Right renal cortex interstitium (tissue), 3 donors: Measurements from ENCODE around the gene FBXO44. TPM values are rescaled to one million over a fixed set of nuclear protein-coding genes. Genes with fewer than 3 reads are reported as not detected.
A peak's percentile ranks its signal among the peaks of the same experiment; 100 is the strongest.

ENCODE experiments used
- DNase-seq, 3 donors: peaks; one replicate each; pipeline ENCODE4 v3.0.0-alpha.2; 2013; ENCODE audit warnings: low read depth in 3 of 3, low spot score in 2 of 3
- polyA plus RNA-seq, 3 donors: library from polyadenylated mRNA; unstranded; fragments of 120-200 nt; gene quantifications; one replicate each; pipeline ENCODE4 v1.2.1, GENCODE V29; 2013; ENCODE audit not compliant: insufficient read length in 3 of 3

Gene FBXO44
- polyA plus RNA-seq, 3 donors = 11.0 to 14.2 (median 11.8) TPM

GRCh38 chr1:11682799-11683198 is 28.1 kb downstream of the FBXO44 start:
- DNase-seq = no peak

GRCh38 chr1:11684070-11684469 is 29.4 kb downstream of the FBXO44 start:
- DNase-seq = no peak

GRCh38 chr1:11685210-11685752 is 30.6 kb downstream of the FBXO44 start:
- DNase-seq = no peak

GRCh38 chr1:11688506-11688905 is 33.8 kb downstream of the FBXO44 start:
- DNase-seq = no peak

- peak in 1 of 3 donors; percentile 52 for DNase-seq
Measured at GRCh38 chr1:11690397-11691301, 36.0 kb downstream of the FBXO44 start.

- DNase-seq = no peak
Measured at GRCh38 chr1:11691302-11691914, 36.7 kb downstream of the FBXO44 start, which contains the start of gene DRAXIN. Gene DRAXIN, plus strand, starts transcription at chr1:11691710. Its CDS starts 14,549 bp downstream, at chr1:11706259.

- DNase-seq = no peak
Measured at GRCh38 chr1:11691928-11692711, 37.4 kb downstream of the FBXO44 start.

- DNase-seq = no peak
Measured at GRCh38 chr1:11693024-11693590, 38.4 kb downstream of the FBXO44 start.

- no peak for DNase-seq
Measured at GRCh38 chr1:11693917-11694316, 39.2 kb downstream of the FBXO44 start.

- DNase-seq = no peak
Measured at GRCh38 chr1:11695861-11696260, 41.2 kb downstream of the FBXO44 start.

GRCh38 chr1:11697188-11697892 is 42.7 kb downstream of the FBXO44 start:
- DNase-seq = no peak

- no peak for DNase-seq
Measured at GRCh38 chr1:11697893-11698210, 43.2 kb downstream of the FBXO44 start.

- DNase-seq = no peak
Measured at GRCh38 chr1:11700601-11701467, 46.2 kb downstream of the FBXO44 start.

GRCh38 chr1:11701551-11701961 is 46.9 kb downstream of the FBXO44 start:
- DNase-seq = no peak

GRCh38 chr1:11701981-11702803 is 47.5 kb downstream of the FBXO44 start:
- no peak for DNase-seq

GRCh38 chr1:11703357-11704193 is 48.9 kb downstream of the FBXO44 start:
- DNase-seq = no peak

GRCh38 chr1:11704194-11704529 is 49.5 kb downstream of the FBXO44 start:
- DNase-seq = no peak
